K562 (cell line): ENCODE data around the gene MADD. TPM values are rescaled to one million over a fixed set of nuclear protein-coding genes. Genes with fewer than 3 reads are reported as not detected.

Source experiments
- CXXC5 ChIP-seq: fragments of 250-450 bp; sonication (Bioruptor Pico); IDR thresholded peaks from 2 replicates; pipeline ENCODE4 v1.8.0; 2022; ENCODE audit warnings: inconsistent platforms, mild to moderate bottlenecking, moderate library complexity
- ELF2 ChIP-seq: fragments of 250-450 bp; sonication (Bioruptor Pico); IDR thresholded peaks from 2 replicates; pipeline ENCODE4 v1.5.0; 2021; ENCODE audit warnings: mild to moderate bottlenecking
- EP300 ChIP-seq: IDR thresholded peaks from 2 replicates; pipeline ENCODE4 v1.6.1; 2012; ENCODE audit warnings: low read length, improper control_type of control experiment
- ETS2 ChIP-seq: IDR thresholded peaks from 2 replicates; pipeline ENCODE4 v1.6.1; 2016; ENCODE audit warnings: borderline replicate concordance, missing genetic modification characterization, mild to moderate bottlenecking, moderate library complexity, missing compliant biosample characterization; ENCODE audit not compliant: poor library complexity, severe bottlenecking
- HNRNPK ChIP-seq: fragments of 200-400 bp; formaldehyde crosslinking; IDR thresholded peaks from one replicate; pipeline ENCODE4 v1.6.1; 2018; ENCODE audit warnings: mild to moderate bottlenecking, low read depth, low read length; ENCODE audit not compliant: poor library complexity, severe bottlenecking
- KAT8 ChIP-seq: fragments of 450-650 bp; IDR thresholded peaks from 2 replicates; pipeline ENCODE4 v1.6.1; 2016; ENCODE audit warnings: low read depth, mild to moderate bottlenecking
- RBM25 ChIP-seq: fragments of 200-400 bp; formaldehyde crosslinking; IDR thresholded peaks from 2 replicates; pipeline ENCODE4 v1.6.1; 2018; ENCODE audit warnings: low read length, low read depth, moderate library complexity; ENCODE audit not compliant: severe bottlenecking
- SMARCC2 ChIP-seq: fragments of 450-650 bp; IDR thresholded peaks from 2 replicates; pipeline ENCODE4 v1.6.1; 2017; ENCODE audit warnings: antibody characterized with exemption, moderate library complexity, mild to moderate bottlenecking, low read depth
- ZNF253 ChIP-seq: fragments of 250-450 bp; sonication (Bioruptor Pico); conservative IDR thresholded peaks from 2 replicates; pipeline ENCODE4 v1.6.1; 2021; ENCODE audit warnings: mild to moderate bottlenecking
- ZNF3 ChIP-seq: fragments of 250-450 bp; sonication (Bioruptor Pico); IDR thresholded peaks from 2 replicates; pipeline ENCODE4 v1.5.0; 2021; ENCODE audit warnings: mild to moderate bottlenecking, moderate library complexity
- polyA plus RNA-seq, 8 experiments: library from polyadenylated mRNA; depleted of rRNA in 4 of 8; stranded (reverse) in 5 of 8; unstranded in 3 of 8; fragments of >200 nt; fragmentation: Nextera tagmentation in 2 of 8; fragmentation: Illumina TruSeq in 1 of 8; extraction: Ambion mirVana in 2 of 8; extraction: Trizol in 1 of 8; gene quantifications; 2 replicates each; pipeline versions ENCODE4 v1.2.1 to v1.2.3, GENCODE V29; 2011 to 2014; ENCODE audit warnings: inconsistent platforms in 1 of 8, missing spikeins in 1 of 8
- total RNA-seq, 7 experiments: library from RNA; depleted of rRNA in 6 of 7; stranded (reverse); fragments of >200 nt in 6 of 7; fragmentation: Illumina TruSeq in 2 of 7; extraction: Trizol in 2 of 7; gene quantifications; 2 replicates each; pipeline versions ENCODE4 v1.2.1 to v1.2.3, GENCODE V29; 2011 to 2021; ENCODE audit warnings: low replicate concordance in 1 of 7
- TF ChIP-seq, protein P1 (sequence below): fragments of 250-450 bp; sonication (Bioruptor Pico); IDR thresholded peaks from 2 replicates; pipeline ENCODE4 v1.5.0; 2021; ENCODE audit warnings: mild to moderate bottlenecking, moderate library complexity
- TF ChIP-seq, protein P2 (sequence below): fragments of 250-450 bp; sonication (Bioruptor Pico); IDR thresholded peaks from 2 replicates; pipeline ENCODE4 v1.4.0; 2020
- TF ChIP-seq, protein P3 (sequence below): fragments of 200-800 bp; sonication (Bioruptor generic); IDR thresholded peaks from 2 replicates; pipeline ENCODE4 v1.6.1; 2017; ENCODE audit warnings: missing genetic modification characterization, missing compliant biosample characterization
- TF ChIP-seq, protein P4 (sequence below): sonication (generic); formaldehyde crosslinking; IDR thresholded peaks from 2 replicates; pipeline ENCODE4 v1.8.0; 2022; ENCODE audit warnings: mild to moderate bottlenecking, missing genetic modification reagents
- TF ChIP-seq, protein P5 (sequence below): fragments of 450-650 bp; IDR thresholded peaks from 2 replicates; pipeline ENCODE4 v1.7.1; 2018; ENCODE audit warnings: mild to moderate bottlenecking, low read depth; ENCODE audit not compliant: partially characterized antibody

The MADD gene
- total and polyA plus RNA-seq, 9 of the 15 experiments (the other 6 are each of a cell fraction or from before 2014, with no cell fraction given): 0.68 to 57.6 (median 33.6) TPM

DNA sequence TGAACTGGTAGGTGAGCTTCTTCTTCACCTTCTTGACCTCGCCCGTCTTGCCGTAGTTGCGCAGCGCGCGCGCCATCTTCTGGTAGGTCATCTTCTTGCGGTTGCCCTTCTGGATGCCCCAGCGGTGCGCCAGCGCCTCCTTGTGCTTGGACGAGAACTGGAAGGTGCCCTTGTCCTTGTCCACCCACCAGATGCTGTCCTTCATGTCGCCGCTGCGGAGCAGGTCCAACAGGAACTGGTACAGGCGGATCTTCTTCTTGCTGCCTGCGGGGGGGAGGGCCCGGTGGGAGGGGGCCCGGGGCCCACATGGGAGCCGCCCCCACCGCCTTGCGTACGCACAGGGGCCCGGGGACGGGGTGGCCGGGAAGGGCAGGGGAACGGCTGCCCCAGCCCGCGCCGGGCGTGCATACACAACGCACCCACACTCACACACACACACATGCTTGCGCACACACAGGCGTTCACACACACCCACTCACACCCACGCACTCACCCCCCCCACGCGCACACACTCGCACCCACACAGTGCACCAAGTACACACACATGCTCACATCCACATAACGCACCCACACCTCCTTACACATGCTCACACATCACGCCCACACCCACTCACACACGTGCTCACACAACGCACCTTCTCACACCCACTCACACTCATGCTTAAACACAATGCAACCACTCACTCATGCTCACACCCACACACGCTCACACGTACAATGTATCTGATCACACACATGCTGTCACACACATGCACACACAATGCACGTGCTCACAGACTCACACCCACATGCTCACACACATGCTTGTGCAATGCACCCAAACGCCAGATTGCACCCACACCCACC is 85.6 kb downstream of the MADD start (continued):
- TF ChIP-seq, protein P1, sequence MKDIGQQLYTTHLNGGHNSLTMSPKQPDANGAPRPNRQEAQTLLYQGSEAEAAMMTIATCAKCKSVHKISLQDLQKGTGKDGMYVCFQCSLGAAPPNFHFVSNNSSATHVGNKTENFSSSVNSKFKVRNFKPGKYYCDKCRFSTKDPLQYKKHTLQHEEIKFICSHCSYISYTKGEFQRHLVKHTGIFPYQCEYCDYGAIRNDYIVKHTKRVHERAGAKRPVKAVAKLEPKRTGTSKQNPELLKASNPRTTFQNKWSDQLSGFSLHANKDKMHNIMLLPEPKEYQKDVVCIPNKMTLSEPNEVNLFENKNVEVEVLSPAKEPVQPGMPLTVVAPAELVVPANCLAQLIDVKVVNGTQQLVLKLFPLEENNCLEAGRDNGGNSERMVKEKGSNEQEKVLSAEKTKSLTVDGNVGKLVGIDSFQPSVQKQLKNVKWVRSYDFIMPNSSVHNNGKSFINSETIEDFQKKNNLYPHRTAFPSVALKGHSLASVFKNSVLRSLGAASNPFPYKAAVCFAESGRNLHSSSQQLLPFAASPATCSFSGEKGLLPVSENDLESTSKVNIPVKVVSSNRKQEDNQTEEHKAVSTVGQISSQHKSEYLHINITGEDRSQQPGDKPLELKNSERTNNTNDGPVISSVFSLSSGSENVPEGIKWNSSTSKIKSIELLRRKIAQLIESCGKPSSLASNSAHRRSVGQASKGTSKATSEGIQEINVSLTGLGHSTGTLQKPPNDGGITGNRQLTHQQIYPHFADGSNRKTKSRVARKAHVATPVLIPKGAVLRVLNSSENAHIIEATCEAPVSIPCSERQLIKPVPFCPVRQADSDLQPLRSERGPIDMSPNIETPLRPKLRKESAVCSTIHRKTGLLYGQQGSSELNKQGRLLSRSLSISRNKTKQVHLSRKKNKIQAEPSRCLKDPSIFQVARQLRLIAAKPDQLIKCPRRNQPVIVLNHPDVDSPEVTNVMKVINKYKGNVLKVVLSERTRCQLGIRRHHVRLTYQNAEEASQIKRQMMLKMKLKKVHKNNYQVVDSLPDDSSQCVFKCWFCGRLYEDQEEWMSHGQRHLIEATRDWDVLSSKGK (CRISPR knock-in tag): no peak
- TF ChIP-seq, protein P2, sequence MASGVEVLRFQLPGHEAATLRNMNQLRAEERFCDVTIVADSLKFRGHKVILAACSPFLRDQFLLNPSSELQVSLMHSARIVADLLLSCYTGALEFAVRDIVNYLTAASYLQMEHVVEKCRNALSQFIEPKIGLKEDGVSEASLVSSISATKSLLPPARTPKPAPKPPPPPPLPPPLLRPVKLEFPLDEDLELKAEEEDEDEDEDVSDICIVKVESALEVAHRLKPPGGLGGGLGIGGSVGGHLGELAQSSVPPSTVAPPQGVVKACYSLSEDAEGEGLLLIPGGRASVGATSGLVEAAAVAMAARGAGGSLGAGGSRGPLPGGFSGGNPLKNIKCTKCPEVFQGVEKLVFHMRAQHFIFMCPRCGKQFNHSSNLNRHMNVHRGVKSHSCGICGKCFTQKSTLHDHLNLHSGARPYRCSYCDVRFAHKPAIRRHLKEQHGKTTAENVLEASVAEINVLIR: no peak
- peak; percentile 42; the same call in 1 of the 2 replicates for TF ChIP-seq CXXC5 (CRISPR knock-in tag)
- no peak for TF ChIP-seq HNRNPK
- no peak for TF ChIP-seq SMARCC2
- no peak for TF ChIP-seq RBM25
- no peak for TF ChIP-seq KAT8
- TF ChIP-seq ZNF253 (CRISPR knock-in tag): no peak
- TF ChIP-seq, protein P3, sequence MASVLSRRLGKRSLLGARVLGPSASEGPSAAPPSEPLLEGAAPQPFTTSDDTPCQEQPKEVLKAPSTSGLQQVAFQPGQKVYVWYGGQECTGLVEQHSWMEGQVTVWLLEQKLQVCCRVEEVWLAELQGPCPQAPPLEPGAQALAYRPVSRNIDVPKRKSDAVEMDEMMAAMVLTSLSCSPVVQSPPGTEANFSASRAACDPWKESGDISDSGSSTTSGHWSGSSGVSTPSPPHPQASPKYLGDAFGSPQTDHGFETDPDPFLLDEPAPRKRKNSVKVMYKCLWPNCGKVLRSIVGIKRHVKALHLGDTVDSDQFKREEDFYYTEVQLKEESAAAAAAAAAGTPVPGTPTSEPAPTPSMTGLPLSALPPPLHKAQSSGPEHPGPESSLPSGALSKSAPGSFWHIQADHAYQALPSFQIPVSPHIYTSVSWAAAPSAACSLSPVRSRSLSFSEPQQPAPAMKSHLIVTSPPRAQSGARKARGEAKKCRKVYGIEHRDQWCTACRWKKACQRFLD: no peak
- TF ChIP-seq, protein P4, sequence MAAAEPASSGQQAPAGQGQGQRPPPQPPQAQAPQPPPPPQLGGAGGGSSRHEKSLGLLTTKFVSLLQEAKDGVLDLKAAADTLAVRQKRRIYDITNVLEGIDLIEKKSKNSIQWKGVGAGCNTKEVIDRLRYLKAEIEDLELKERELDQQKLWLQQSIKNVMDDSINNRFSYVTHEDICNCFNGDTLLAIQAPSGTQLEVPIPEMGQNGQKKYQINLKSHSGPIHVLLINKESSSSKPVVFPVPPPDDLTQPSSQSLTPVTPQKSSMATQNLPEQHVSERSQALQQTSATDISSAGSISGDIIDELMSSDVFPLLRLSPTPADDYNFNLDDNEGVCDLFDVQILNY (CRISPR knock-in tag): no peak
- no peak for TF ChIP-seq ZNF3 (CRISPR knock-in tag)
- no peak for TF ChIP-seq EP300
- TF ChIP-seq, protein P5, sequence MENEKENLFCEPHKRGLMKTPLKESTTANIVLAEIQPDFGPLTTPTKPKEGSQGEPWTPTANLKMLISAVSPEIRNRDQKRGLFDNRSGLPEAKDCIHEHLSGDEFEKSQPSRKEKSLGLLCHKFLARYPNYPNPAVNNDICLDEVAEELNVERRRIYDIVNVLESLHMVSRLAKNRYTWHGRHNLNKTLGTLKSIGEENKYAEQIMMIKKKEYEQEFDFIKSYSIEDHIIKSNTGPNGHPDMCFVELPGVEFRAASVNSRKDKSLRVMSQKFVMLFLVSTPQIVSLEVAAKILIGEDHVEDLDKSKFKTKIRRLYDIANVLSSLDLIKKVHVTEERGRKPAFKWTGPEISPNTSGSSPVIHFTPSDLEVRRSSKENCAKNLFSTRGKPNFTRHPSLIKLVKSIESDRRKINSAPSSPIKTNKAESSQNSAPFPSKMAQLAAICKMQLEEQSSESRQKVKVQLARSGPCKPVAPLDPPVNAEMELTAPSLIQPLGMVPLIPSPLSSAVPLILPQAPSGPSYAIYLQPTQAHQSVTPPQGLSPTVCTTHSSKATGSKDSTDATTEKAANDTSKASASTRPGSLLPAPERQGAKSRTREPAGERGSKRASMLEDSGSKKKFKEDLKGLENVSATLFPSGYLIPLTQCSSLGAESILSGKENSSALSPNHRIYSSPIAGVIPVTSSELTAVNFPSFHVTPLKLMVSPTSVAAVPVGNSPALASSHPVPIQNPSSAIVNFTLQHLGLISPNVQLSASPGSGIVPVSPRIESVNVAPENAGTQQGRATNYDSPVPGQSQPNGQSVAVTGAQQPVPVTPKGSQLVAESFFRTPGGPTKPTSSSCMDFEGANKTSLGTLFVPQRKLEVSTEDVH: no peak
- TF ChIP-seq ETS2 (tag): no peak
- no peak for TF ChIP-seq ELF2
